Ovary (tissue), 3 donors: ENCODE measurements around the gene IQSEC2.

Experiments
- EP300 ChIP-seq: sonication (generic); formaldehyde crosslinking; IDR thresholded peaks from one replicate; pipeline ENCODE4 v1.6.1; 2017; ENCODE audit warnings: antibody characterized with exemption
- POLR2A ChIP-seq: fragments of 450-650 bp; IDR thresholded peaks from one replicate; pipeline ENCODE4 v1.6.1; 2017; ENCODE audit warnings: antibody characterized with exemption, mild to moderate bottlenecking, moderate library complexity
- TF ChIP-seq, protein P1 (sequence below), 3 donors: fragments of 450-650 bp in 2 of 3; fragments of 200-600 bp in 1 of 3; IDR thresholded peaks; one replicate each; pipeline versions ENCODE4 v1.5.1 to v1.8.0; 2016 to 2022; ENCODE audit warnings: antibody characterized with exemption in 3 of 3, mild to moderate bottlenecking in 1 of 3
- donor health status: DM: no; HTN: no; CAD: no.

DNA sequence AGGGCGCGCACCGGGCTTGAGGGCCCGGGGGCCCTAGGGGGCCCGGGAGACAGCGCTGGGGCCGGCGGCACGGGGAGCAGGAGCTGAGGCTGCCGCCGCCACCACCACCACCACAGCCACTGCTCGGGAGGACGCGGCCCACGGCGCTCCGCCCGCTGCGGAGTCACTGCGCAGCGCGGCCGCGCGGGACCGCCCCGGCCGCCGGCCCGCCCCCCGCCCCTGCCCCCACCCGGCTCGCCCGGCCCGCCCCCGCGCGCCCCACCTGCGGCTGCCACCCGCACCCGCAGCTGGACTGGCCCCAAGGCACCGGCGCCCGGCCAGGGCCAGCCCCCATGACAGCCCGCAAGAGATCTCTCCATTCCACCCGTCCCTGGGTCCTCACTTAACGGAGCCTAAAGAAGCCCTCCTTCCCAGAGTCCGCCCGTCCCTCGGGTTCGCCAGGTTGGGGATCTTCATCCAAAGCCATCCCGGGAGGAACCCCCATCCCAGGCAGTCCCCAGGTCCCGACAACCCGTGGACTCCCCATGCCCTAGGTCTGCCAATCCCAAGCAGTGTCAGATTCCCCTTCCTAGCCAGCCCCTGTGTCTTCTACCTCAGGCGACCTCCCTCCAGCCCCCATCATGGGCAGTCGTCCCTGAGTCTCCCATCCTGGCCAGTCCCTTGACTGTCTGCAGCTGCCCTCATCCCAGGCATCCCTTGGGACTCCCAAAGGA is 40.0 kb upstream of the IQSEC2 start:
- TF ChIP-seq, protein P1, sequence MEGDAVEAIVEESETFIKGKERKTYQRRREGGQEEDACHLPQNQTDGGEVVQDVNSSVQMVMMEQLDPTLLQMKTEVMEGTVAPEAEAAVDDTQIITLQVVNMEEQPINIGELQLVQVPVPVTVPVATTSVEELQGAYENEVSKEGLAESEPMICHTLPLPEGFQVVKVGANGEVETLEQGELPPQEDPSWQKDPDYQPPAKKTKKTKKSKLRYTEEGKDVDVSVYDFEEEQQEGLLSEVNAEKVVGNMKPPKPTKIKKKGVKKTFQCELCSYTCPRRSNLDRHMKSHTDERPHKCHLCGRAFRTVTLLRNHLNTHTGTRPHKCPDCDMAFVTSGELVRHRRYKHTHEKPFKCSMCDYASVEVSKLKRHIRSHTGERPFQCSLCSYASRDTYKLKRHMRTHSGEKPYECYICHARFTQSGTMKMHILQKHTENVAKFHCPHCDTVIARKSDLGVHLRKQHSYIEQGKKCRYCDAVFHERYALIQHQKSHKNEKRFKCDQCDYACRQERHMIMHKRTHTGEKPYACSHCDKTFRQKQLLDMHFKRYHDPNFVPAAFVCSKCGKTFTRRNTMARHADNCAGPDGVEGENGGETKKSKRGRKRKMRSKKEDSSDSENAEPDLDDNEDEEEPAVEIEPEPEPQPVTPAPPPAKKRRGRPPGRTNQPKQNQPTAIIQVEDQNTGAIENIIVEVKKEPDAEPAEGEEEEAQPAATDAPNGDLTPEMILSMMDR (IDR thresholded peaks at IDR 0.05), result no peak
- no peak for TF ChIP-seq POLR2A
- no peak for TF ChIP-seq EP300
